HG03457 (cell line): Measurements from ENCODE around the gene RASGRP2.

ENCODE experiments used
- ATAC-seq: cut with Tn5 transposase; IDR thresholded peaks from one replicate; pipeline ENCODE4 v1.9.1; 2021; ENCODE audit warnings: moderate number of reproducible peaks; ENCODE audit not compliant: unreplicated experiment

Gene RASGRP2

GRCh38 chr11:64743591-64744543 lies at the start of gene RASGRP2:
Gene RASGRP2 (minus strand): TSS chr11:64744142. CDS start chr11:64742866, 1,276 bp downstream.
- ATAC-seq: no peak

DNA sequence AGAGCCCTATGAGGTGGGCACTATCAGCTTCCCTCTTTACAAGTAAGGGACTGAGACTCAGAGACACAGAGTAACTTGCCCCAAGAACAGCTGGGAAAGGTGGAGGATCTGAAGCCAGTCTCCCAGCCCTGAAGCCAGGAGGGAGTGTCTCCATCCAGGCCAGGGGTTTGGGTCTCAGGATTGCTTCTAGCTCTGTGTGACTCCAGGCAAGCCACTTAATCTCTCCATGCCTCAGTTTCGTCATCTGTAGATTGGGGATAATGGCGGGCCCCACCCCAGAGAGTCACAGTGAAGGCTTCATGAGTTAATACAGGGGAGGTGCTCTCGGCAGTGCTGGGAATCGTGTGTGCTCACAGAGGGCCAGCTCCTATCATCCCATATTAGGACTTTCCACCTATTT lies 48.5 kb upstream of the RASGRP2 start:
- no peak for ATAC-seq

DNA sequence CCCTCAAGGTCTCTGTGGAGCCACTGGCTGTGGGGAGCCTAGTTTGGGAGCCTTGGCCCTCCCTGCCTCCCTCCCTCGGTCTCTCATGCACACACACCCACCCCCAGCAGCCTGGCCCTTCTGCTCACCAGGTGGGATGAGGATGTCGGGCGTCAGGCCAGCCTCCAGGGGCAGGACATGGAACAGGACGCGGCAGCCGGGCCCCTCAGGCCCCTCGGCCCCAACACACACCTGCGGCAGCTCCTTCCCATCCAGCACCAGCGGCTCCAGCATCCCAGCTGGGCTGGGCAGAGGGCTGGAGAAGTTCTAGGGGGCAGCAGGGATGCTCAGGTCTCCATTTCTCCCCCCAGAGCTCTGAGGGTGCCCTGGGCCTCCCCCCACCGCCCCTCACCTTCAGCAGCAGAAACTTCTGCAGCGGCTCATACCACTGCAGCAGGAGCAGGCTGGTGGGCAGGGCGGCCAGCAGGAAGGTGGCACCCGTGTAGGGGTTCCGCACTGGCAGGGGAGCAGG lies 47.9 kb upstream of the RASGRP2 start:
- ATAC-seq: no peak

GRCh38 chr11:64790205-64791095 lies 46.5 kb upstream of the RASGRP2 start:
- no peak for ATAC-seq

- no peak for ATAC-seq
Observed at GRCh38 chr11:64789331-64790204, 45.6 kb upstream of the RASGRP2 start.

GRCh38 chr11:64788321-64789215 lies 44.6 kb upstream of the RASGRP2 start:
- no peak for ATAC-seq

GRCh38 chr11:64787526-64788320 lies 43.8 kb upstream of the RASGRP2 start:
- ATAC-seq: no peak

DNA sequence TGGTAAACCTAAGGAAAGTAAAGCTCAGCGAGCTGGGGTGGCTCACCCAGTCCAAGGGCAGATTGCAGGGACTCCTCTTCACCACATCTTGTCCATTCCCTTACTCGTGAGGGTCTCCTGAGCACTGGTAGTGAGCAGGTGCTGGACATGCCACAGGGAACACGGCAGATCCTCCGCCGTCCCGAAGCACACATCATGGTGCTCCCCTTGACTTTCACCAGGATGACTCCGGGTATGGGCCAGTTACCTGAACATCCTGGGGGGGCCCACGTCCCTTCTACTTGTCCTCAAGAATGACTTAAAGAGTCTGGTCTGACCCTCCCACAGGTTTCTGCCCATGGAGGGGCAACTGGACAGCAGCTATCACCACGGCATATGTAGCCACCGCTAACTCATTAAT lies 42.4 kb upstream of the RASGRP2 start:
- ATAC-seq: no peak

GRCh38 chr11:64784813-64785581 lies 41.1 kb upstream of the RASGRP2 start:
- ATAC-seq: no peak

DNA sequence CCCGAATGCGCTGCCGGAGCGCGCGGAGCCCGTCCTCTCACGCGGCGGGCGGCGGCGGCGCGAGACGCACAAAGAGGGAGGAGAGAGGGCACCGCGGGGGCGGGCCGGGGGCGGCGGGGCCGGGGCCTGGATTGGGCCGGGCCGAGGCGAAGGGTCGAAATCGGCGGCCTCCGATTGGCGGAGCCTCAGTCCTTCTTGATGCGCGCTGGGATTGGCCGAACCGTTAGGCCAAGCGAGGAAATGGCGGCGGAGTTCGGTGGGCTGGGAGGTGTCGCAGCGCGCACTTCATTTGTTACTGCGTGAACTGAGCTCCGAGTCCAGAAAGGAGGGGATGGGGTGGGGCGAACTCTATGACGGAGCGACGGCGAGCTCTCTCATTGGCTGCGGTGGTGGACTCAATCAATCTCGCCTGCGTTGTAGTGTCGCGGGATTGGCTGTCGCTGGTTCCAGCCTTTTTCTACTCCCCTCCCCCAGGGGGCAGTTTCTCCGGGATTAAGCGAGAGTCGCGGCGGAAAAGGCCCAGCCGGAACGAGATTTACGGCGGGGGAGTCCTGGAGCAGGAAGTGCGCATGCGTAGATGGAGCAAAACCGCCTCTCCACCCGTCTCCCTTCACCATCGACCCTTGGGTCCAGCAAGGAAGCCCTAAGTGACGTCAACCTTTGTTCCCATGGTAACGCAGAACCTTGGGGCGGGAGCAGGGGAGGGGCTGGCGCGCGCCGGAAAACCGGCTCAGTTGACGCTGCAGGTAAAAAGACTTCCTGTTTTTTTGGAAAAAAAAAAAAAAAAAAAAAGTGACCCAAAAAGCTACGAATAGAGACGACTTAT lies 34.7 kb upstream of the RASGRP2 start, which contains the start of gene SF1:
SF1 (minus strand) TSS at position 70 of the 826 bp plus-strand sequence. CDS start 150 bp downstream, outside the sequence.
- ATAC-seq: peak; percentile 62

- ATAC-seq: peak; percentile 17
Observed at GRCh38 chr11:64778223-64778472, 34.2 kb upstream of the RASGRP2 start.

GRCh38 chr11:64777449-64778222 lies 33.7 kb upstream of the RASGRP2 start:
- no peak for ATAC-seq

DNA sequence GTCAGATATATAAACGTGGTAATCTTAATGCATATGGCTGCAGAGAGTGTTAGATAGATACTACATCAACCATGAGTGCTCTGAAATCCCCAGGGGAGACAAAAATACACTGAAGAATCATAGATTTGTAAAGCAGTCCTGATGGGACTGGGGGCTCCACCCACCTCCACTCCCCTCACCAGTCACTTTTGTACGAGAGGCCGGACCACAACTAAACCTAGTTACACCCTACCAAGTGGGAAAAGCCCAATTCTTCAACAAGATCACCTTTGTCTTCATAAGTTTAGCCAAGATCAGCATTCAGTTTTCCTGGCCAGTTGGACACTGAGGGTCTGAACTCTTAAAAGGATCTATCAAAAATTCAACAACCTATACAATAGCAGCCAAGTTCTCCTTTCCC lies 32.9 kb upstream of the RASGRP2 start:
- ATAC-seq: no peak

DNA sequence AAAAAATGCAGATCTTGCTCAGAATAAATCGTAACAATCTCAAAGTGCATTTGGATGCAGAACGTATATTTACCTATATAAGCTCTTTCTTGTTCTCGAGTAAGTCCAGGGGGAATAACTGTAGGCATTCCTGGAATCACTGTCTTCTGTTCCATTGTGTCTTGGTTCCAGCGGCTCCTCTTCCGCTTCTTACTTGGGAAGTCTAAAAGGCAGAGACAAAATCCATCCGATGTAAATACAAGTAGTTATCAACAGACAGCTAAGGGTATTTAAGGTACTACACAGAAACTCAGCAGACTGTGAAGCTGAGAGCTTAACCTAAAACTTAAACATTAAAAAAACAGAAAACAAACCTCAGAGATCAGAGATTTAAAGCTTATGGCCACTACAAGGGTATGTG lies 32.5 kb upstream of the RASGRP2 start:
- ATAC-seq: no peak

GRCh38 chr11:64774144-64774543 lies 30.2 kb upstream of the RASGRP2 start:
- no peak for ATAC-seq

DNA sequence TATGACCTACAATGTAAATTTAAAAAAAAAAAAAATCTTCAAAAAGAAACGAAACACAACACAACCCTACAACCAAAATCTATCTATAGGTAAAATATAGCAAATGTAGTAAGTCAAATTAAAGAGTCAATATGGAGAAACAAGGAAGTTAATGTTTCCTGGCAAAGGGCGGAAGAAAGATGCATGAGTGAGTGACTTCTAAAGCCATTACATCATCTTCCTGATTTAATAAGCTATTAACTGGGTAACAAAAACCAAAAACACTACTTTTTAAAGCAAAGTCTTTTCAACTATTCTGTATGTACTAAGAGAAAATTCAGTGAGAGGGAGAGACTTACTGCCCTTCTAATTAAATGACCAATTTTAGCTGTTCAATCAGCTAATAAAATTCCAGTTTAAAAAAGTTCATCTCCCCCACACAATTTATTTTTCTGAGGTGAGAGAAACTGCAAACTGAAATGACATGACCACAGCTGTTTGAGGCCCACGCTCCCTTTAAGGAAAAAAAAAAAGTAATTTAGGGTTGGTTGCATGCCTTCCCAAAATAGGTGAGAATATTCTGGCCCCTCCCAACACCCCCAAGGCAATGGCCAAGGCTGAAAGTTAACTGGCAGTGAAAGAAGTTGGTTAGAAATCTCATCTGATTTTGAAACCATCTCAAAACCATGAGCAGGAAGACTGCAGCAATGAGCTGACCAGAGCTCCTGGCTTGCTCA lies 28.5 kb upstream of the RASGRP2 start:
- ATAC-seq: no peak
